GM18505 (cell line): ENCODE measurements around the gene RAB27A.

Experiments
- ATAC-seq: cut with Tn5 transposase; IDR thresholded peaks from one replicate; pipeline ENCODE4 v1.9.1; 2021; ENCODE audit not compliant: unreplicated experiment
- POLR2A ChIP-seq: IDR thresholded peaks from 4 replicates; pipeline ENCODE4 v1.6.1; 2011; ENCODE audit warnings: borderline replicate concordance; ENCODE audit not compliant: insufficient read depth, insufficient read length; ENCODE audit errors: extremely low read depth

The RAB27A gene

GRCh38 chr15:55168350-55168974, 121.2 kb downstream of the RAB27A start:
- TF ChIP-seq POLR2A = no peak
- ATAC-seq = peak; percentile 91

GRCh38 chr15:55164284-55164683, 125.3 kb downstream of the RAB27A start:
- no peak for ATAC-seq

More at GRCh38 chr15:55164284-55164683, 125.3 kb downstream of the RAB27A start:
- TF ChIP-seq POLR2A = no peak
